Activated T-cell treated with anti-CD3 and anti-CD28 coated beads, Interleukin-2, amount 50 U/mL, for 4 hours (primary cell): ENCODE measurements around the gene RGMA. TPM values are rescaled to one million over a fixed set of nuclear protein-coding genes. Genes with fewer than 3 reads are reported as not detected.
"Not testable (repeated sequence)": the region's sequence is repeated elsewhere in the genome, so short reads cannot be mapped to it uniquely, and the experiment has no call there.

Experiments used
- ATAC-seq, 2 donors: fragments of 200-7000 bp; cut with Tn5 transposase; one replicate each; pipeline ENCODE4 v1.10.0; 2021
- DNase-seq: peaks from one replicate; pipeline ENCODE4 v3.0.0-alpha.2; 2020
- H3K27me3 Mint-ChIP-seq: one replicate; pipeline ENCODE4 v1.8.0; 2021; ENCODE audit warnings: low read depth, mixed read lengths
- H3K36me3 Mint-ChIP-seq: one replicate; pipeline ENCODE4 v1.8.0; 2022; ENCODE audit warnings: mixed read lengths; ENCODE audit not compliant: insufficient read depth
- H3K4me1 Mint-ChIP-seq: one replicate; pipeline ENCODE4 v1.8.0; 2021; ENCODE audit warnings: low read depth, mixed read lengths
- H3K4me3 Mint-ChIP-seq: one replicate; pipeline ENCODE4 v1.8.0; 2021; ENCODE audit warnings: mild to moderate bottlenecking, moderate library complexity, mixed read lengths
- H3K9me3 Mint-ChIP-seq: one replicate; pipeline ENCODE4 v1.8.0; 2021; ENCODE audit warnings: mixed read lengths
- total RNA-seq, 3 donors: library from RNA; stranded (reverse); gene quantifications; one replicate each; pipeline ENCODE4 v1.2.1, GENCODE V29; 2021

RGMA gene
- total RNA-seq, 3 donors from 2014 or later = 0.18 to 0.22 TPM; not detected in 1

DNA sequence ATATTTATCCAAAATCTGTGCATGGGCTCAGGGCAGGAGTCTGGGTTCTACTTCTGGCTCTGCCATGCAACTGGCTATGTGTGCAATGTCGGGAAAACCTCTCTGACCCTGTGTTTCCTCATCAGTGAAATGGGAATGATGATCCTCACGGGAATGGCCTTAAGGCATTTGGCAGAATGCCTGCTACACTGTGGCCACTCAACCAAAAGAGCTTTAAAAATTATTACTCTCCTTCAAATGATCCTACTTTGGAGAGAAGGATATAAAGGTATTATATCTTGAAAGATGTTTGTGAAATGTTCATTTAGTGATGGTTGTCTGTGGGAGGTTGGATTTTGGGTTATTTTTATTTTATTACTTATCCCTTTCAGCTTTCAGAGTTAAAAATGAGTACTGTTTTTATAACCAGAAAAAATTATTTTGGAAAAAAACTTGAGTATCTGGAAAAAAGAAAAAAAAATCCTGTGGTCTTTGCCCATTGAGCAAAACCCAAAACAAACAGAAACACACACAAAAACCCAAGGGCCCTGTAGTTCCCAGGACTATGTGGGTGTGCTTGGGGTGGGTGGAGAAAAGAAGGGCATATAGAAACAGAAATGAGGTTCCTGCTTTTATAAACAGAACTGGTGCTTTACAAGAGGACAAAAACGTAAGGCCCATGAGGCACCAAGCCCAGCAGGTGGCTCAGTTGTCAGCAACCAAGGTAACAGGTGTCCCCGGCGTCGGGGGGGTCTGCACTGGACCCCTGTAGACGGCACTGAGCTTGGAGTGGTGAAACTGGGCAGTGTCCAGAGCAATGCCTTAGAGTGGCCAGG is 22.0 kb downstream of the RGMA start:
- Mint-ChIP-seq H3K27me3 (peaks cover 18% of the 10 kb centered on the region), H3K36me3 (no peaks in the 10 kb centered on the region), H3K9me3 (no peaks in the 10 kb centered on the region), H3K4me3 (no peak overlapping the region), H3K4me1 (peaks cover 4% of the 10 kb centered on the region)
- ATAC-seq (no peak), DNase-seq (no peak)

- Mint-ChIP-seq H3K4me1 (no peaks in the 10 kb centered on the region), H3K9me3 (no peaks in the 10 kb centered on the region), H3K36me3 (no peaks in the 10 kb centered on the region), H3K4me3 (no peak overlapping the region), H3K27me3 (peaks cover 10% of the 10 kb centered on the region)
- ATAC-seq = no peak
- DNase-seq = no peak
These were observed 22.8 kb downstream of the RGMA start for GRCh38 chr15:93066224-93066681.

GRCh38 chr15:93065641-93066045 is 23.4 kb downstream of the RGMA start:
- H3K9me3 Mint-ChIP-seq = no peaks in the 10 kb centered on the region
- H3K4me3 Mint-ChIP-seq = no peak overlapping the region
- ATAC-seq (no peak), DNase-seq (no peak)
- H3K27me3 Mint-ChIP-seq = peaks cover 5% of the 10 kb centered on the region
- no peaks in the 10 kb centered on the region for H3K4me1 Mint-ChIP-seq
- no peaks in the 10 kb centered on the region for H3K36me3 Mint-ChIP-seq

DNA sequence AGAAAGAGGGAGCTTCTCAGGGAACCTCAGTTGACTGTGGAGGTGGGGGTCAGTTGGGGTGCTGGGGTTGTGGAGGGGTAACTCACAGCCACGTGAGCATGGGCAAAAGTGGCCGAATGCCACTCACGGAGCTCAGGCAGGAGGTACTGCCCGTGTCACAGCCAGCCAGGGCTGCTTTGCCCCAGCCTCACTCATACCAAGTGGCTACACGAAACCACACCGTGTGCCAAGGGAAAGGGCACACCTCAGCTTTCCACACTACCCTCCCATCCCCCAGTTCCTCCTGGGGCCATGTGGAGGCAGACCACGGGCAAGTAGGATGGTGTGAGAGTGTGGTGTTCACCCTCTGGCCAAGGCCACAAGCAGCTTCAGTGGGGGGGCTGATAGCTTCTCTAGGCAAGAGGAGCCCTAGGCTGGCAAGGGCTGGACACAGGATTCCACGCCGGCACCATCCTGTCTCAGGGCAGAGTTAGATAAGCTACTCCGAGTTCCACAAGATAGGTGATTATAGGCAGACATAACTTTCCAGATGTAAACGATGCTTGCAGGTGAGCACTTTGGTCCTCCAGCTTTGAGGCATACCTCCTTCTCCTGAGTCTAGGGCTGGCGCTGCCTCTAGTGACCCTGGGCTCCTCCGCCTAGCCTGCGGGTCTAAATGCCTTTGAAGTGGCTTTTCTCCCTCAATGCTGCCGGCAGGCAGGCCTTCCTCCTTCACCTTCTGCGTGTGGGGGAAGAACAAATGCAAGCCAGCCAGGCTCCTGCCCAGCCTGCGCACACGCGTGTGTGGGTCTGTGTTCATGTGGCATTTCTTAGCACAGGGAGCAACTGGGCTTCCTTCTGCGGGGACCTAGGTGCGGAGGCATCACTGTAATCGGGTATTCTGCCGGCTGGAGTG is 25.0 kb downstream of the RGMA start:
- DNase-seq (no peak), ATAC-seq (no peak)
- H3K36me3 Mint-ChIP-seq = no peaks in the 10 kb centered on the region
- no peak overlapping the region for H3K4me3 Mint-ChIP-seq
- no peaks in the 10 kb centered on the region for H3K9me3 Mint-ChIP-seq
- H3K4me1 Mint-ChIP-seq = no peaks in the 10 kb centered on the region
- peaks cover 3% of the 10 kb centered on the region for H3K27me3 Mint-ChIP-seq

DNA sequence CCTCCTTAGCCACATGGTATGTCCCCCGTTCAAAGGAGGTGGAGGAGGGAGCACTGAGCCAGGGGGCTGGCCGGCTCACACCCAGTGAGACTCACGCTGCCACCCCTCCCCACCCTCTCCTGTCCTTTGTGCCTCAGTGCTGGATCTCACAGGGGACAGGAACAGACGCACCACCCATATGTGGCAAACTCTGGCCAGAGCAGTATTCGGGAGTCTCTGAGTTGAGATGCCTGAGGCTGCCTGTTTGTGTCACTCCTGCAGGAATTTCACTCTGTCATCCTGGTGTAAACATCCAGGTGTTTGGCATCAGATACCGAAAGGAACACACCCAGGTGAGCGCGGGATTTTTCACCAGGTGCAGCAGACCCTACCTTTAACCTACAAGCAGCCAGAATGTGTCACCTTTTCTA is 25.7 kb downstream of the RGMA start:
- ATAC-seq (no peak), DNase-seq (no peak)
- no peak overlapping the region for H3K4me3 Mint-ChIP-seq
- H3K36me3 Mint-ChIP-seq = no peaks in the 10 kb centered on the region
- H3K9me3 Mint-ChIP-seq = no peaks in the 10 kb centered on the region
- H3K27me3 Mint-ChIP-seq = peaks cover 3% of the 10 kb centered on the region
- no peaks in the 10 kb centered on the region for H3K4me1 Mint-ChIP-seq

DNA sequence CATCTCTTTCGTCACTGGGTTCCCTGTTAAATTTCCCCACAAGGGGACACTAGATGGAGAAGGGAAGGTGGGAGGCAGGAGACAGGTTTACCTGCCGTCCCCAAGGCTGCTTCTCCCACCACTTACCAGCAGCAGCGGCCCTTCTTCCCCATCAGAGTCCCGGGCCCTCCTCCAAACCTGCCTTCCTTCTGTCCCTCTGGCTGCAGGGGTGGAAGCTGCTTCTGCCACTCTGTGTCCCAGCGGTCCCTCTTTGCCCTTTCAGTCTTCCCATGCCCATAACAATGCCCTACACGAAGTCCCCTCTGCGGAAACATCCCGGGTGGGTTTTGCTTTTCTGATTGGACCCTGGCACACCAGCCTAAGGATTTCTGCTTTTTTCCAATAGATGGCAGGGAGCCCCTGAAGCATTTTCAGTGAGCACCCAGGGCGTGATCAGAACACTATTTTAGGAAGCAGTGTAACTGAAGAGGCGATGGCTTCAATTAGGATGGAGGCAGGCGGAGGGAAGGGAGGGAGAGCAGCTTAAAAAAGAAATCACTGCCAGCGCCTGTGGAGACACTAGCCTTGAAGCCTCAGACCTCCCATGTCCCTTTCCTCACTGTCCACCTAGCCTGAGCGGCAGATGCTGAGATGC is 26.3 kb downstream of the RGMA start:
- not testable (repeated sequence) for H3K4me1 Mint-ChIP-seq, DNase-seq, H3K27me3 Mint-ChIP-seq, H3K9me3 Mint-ChIP-seq, ATAC-seq, H3K36me3 Mint-ChIP-seq, H3K4me3 Mint-ChIP-seq

DNA sequence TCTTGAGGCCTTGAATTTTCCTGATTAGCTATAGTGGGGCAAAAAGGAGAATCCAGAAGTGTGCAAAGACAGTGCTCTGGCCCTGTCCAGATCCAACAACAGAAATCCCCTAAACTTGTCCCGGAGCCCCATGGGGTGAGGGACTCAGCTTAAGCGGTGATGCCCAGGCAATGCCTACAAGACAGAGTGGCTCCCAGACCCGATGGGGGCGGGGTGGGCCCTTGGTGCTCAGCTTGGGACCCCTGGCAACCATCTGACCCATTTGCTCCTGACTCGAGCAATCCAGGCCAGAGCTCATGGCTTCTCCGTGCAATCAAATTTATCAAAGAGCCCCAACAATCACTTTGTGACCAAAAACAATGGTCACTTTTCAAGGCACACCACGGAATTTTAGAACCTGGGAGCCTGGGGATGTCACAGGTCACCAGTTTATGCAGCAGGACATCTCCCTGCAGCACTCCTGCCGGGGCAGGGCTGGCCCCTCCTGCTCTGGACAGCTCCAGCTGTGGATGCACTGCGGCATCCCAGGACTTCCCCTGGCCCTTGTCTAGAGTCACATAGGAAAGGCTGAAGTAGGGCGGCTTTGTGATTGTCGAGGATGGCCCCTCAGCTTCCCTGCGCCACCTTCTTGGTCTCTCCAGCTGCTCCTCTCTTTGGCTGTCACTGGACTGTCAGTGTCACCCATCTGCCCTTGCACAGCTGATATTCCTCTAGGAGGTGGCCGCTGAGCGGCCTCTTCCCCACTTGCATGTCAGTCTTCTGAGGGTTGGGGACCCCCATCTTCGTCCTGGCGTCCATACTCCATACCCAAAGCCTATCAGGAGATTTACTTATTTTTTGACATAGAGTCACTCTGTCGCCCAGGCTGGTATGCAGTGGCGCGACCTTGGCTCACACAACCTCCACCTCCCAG is 28.4 kb downstream of the RGMA start:
- Mint-ChIP-seq H3K27me3 (peaks cover 3% of the 10 kb centered on the region), H3K9me3 (no peaks in the 10 kb centered on the region), H3K4me3 (no peak overlapping the region), H3K4me1 (no peaks in the 10 kb centered on the region), H3K36me3 (no peaks in the 10 kb centered on the region)
- DNase-seq (no peak), ATAC-seq (no peak)

DNA sequence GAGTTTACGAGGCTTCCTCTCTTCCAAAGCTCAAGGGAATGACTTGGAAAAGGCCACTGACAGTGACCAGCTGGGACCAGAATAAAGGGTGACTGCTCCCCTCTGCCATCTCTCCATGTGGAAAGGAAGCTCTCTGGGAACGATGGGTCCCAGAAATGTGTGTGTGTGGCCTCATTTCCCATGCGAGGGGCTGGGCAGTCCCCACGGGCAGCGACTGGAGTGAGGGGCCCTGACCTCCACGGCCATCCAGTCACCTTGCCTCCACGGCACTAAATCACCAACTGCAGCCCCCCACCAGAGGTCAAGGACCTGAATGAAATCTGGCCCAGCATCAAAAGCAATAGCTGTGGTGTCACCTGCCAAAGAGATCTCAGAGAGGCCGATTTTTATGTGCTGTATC is 29.6 kb downstream of the RGMA start:
- no peaks in the 10 kb centered on the region for H3K4me1 Mint-ChIP-seq
- DNase-seq (no peak), ATAC-seq (no peak)
- no peaks in the 10 kb centered on the region for H3K9me3 Mint-ChIP-seq
- H3K36me3 Mint-ChIP-seq = no peaks in the 10 kb centered on the region
- H3K4me3 Mint-ChIP-seq = no peak overlapping the region
- peaks cover 3% of the 10 kb centered on the region for H3K27me3 Mint-ChIP-seq

DNA sequence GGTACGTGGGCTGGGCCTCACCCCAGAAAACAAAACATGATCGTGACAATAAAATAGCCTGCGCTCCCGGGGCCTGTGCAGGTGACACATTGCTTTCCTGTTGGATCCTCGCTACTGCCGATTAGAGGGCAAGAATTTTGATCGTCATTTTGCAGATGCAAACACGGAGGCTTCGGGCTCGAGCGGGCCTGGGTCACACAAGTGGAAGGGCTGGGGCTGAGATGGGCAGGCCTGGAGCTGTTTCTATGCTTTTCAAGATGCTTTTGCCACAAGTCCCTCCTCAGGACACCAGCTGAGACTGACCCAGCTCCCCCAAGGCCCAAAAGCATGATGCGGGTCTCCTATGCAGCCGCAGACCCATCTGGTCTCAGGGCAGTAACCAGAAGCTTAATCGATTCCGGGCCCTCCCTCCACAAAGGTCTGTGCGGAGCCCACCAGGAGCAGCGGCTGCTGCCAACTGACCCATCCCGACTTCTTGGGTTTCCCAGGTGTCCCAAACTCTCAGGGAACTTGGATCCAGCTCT is 30.0 kb downstream of the RGMA start:
- Mint-ChIP-seq H3K4me1 (no peaks in the 10 kb centered on the region), H3K9me3 (no peaks in the 10 kb centered on the region), H3K4me3 (no peak overlapping the region), H3K27me3 (peaks cover 3% of the 10 kb centered on the region), H3K36me3 (no peaks in the 10 kb centered on the region)
- no peak for DNase-seq
- ATAC-seq = no peak

DNA sequence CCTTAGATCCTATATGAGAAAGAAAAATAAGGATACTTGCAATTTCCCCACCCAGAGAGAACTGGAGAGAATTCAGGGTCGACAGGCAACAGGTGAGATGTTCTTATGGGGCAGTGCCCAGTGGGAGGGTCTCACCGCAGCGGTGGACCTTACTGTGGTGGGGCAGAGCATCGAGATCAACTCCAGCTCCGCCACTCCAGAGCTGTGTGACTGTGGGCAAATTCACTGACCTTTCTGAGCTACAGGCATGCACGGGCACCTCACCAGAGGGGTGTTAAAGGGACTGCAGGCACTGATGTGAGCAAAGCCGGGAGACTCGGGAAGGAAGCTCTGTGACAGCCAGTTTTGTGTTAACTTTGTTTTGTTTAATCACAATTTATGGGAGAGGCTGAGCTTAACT is 30.9 kb downstream of the RGMA start:
- H3K27me3 Mint-ChIP-seq = peaks cover 3% of the 10 kb centered on the region
- no peak for DNase-seq

DNA sequence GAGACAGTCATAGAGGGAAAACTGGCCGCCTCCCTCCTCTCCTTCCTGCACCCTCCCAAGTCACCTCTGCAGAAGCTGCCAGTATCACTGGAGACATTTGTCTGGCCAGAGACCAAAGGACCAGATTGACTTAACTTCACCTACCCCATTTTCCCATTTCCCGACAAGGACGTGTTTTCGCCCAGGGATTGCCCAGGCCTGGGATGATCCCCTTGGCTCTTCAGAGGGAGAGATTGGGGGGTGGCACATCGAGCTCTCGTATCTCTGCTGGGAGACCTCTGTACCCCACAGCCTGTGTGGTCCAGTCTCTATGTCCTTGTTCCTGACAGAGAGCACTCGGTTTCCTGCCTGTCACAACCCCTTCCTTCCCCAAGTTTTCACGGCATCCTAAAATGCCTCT is 31.4 kb downstream of the RGMA start:
- H3K9me3 Mint-ChIP-seq = no peaks in the 10 kb centered on the region
- DNase-seq = no peak
- no peaks in the 10 kb centered on the region for H3K4me1 Mint-ChIP-seq
- H3K36me3 Mint-ChIP-seq = no peaks in the 10 kb centered on the region
- no peak overlapping the region for H3K4me3 Mint-ChIP-seq
- peaks cover 4% of the 10 kb centered on the region for H3K27me3 Mint-ChIP-seq
- ATAC-seq = no peak

More for the DNA sequence above, 30.9 kb downstream of the RGMA start:
- Mint-ChIP-seq H3K9me3 (no peaks in the 10 kb centered on the region), H3K36me3 (no peaks in the 10 kb centered on the region), H3K4me1 (no peaks in the 10 kb centered on the region), H3K4me3 (no peak overlapping the region)
- no peak for ATAC-seq

GRCh38 chr15:93056836-93057235 is 32.2 kb downstream of the RGMA start:
- H3K36me3 Mint-ChIP-seq = no peaks in the 10 kb centered on the region
- no peak for DNase-seq
- no peak for ATAC-seq
- H3K27me3 Mint-ChIP-seq = peaks cover 4% of the 10 kb centered on the region
- H3K4me3 Mint-ChIP-seq = no peak overlapping the region
- no peaks in the 10 kb centered on the region for H3K9me3 Mint-ChIP-seq
- no peaks in the 10 kb centered on the region for H3K4me1 Mint-ChIP-seq

DNA sequence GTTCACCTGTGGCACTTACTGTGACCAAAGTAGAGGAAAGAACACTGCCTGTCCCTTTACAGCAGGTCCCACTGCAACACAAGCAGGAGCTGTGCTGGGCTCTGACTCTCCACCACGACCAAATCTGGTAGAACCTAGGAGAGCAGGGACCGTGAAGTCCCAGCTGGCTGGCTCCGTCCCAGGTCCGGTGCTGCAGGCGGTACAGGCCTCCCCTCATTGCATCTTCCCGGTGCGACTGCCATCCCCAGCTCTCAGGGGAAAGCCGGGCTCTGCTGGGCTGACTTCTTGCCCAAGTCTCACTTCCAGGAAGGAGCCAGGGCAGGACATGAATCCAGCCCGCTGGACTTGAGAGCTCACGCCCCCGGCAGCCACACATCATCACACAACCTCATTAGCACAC is 33.8 kb downstream of the RGMA start:
- Mint-ChIP-seq H3K4me1 (peaks cover 5% of the 10 kb centered on the region), H3K4me3 (no peak overlapping the region), H3K36me3 (no peaks in the 10 kb centered on the region), H3K9me3 (no peaks in the 10 kb centered on the region), H3K27me3 (peaks cover 2% of the 10 kb centered on the region)
- ATAC-seq (no peak), DNase-seq (no peak)
